Peyer's patch (tissue), 4 donors: ENCODE results near the gene NANS. TPM values are rescaled to one million over a fixed set of nuclear protein-coding genes. Genes with fewer than 3 reads are reported as not detected.
"Not testable (repeated sequence)": the region's sequence is repeated elsewhere in the genome, so short reads cannot be mapped to it uniquely, and the experiment has no call there.

ENCODE experiments used
- DNase-seq, 3 donors: peaks; one replicate each; pipeline ENCODE4 v3.0.0-alpha.2; 2017 to 2019
- H3K27ac ChIP-seq, 4 donors: fragments of 200-600 bp; sonication (generic); one replicate each; pipeline ENCODE4 v1.5.1; 2016 to 2019
- H3K27me3 ChIP-seq, 2 donors: fragments of 200-600 bp; sonication (generic); one replicate each; pipeline ENCODE4 v1.5.1; 2019
- H3K36me3 ChIP-seq, 3 donors: fragments of 200-600 bp; sonication (generic); one replicate each; pipeline ENCODE4 v1.5.1; 2016 to 2019
- H3K4me1 ChIP-seq, 4 donors: fragments of 200-600 bp; sonication (generic); one replicate each; pipeline ENCODE4 v1.5.1; 2016 to 2019
- H3K4me3 ChIP-seq, 4 donors: fragments of 200-600 bp; sonication (generic); 1 replicate in 3 of 4; 2 replicates in 1 of 4; pipeline ENCODE4 v1.5.1; 2016 to 2019; ENCODE audit warnings: mild to moderate bottlenecking in 1 of 4
- H3K9me3 ChIP-seq, 4 donors: fragments of 200-600 bp; sonication (generic); one replicate each; pipeline ENCODE4 v1.5.1; 2016 to 2019; ENCODE audit warnings: mild to moderate bottlenecking in 1 of 4
- CTCF ChIP-seq, 6 experiments: fragments of 450-650 bp in 4 of 6; fragments of 200-600 bp in 2 of 6; sonication (generic) in 1 of 6; IDR thresholded peaks; one replicate each; pipeline ENCODE4 v1.5.1; 2017 to 2019; ENCODE audit warnings: antibody characterized with exemption in 6 of 6, mild to moderate bottlenecking in 3 of 6, moderate library complexity in 1 of 6
- POLR2A ChIP-seq, 2 donors: fragments of 450-650 bp; IDR thresholded peaks; one replicate each; pipeline ENCODE4 v1.5.1; 2017; ENCODE audit warnings: antibody characterized with exemption in 2 of 2, mild to moderate bottlenecking in 2 of 2, moderate library complexity in 2 of 2
- total RNA-seq, 4 donors: library from RNA; depleted of rRNA; stranded (reverse); fragments of >200 nt; gene quantifications; one replicate each; pipeline ENCODE4 v1.1.0, GENCODE V29; 2016

NANS gene
- total RNA-seq, 4 donors from 2014 or later, result 46.4 to 90.8 (median 76.7) TPM

DNA sequence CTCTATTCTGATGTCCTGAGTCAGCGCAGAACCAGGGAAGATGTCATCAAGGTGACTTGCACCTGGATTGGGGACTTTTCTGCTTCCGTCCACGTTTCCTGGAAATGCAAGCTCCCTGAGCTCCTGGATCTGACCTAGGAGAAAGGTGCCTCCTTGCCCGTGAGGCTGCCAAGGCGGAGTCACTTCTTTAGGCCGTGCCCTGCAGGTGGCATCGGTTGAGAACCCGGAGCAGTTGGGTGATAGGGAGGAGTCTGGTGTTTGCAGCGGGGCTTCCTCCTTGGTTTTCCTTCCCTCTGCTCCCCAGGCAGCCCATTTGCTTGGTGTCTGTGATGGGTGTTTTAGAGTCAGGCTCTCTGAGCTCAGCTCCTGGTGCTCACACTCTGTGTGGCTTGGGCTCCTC is 15.2 kb downstream of the NANS start:
- peaks cover 0 to 4% (median 0%) of the 10 kb centered on the region in 3 donors for H3K36me3 ChIP-seq
- no peaks in the 10 kb centered on the region for H3K27me3 ChIP-seq
- no peaks in the 10 kb centered on the region for H3K9me3 ChIP-seq
- no peak overlapping the region for H3K4me3 ChIP-seq
- TF ChIP-seq CTCF (IDR thresholded peaks at IDR 0.05) (no peak), POLR2A (IDR thresholded peaks at IDR 0.05) (no peak)
- H3K4me1 ChIP-seq, result peaks cover 0 to 41% (median 6%) of the 10 kb centered on the region in 4 donors
- peak overlapping the region in 3 of 4 donors; percentile 78 to 91 (median 82) for H3K27ac ChIP-seq
- DNase-seq, result peak in 2 of 3 donors; percentile 61 to 74

DNA sequence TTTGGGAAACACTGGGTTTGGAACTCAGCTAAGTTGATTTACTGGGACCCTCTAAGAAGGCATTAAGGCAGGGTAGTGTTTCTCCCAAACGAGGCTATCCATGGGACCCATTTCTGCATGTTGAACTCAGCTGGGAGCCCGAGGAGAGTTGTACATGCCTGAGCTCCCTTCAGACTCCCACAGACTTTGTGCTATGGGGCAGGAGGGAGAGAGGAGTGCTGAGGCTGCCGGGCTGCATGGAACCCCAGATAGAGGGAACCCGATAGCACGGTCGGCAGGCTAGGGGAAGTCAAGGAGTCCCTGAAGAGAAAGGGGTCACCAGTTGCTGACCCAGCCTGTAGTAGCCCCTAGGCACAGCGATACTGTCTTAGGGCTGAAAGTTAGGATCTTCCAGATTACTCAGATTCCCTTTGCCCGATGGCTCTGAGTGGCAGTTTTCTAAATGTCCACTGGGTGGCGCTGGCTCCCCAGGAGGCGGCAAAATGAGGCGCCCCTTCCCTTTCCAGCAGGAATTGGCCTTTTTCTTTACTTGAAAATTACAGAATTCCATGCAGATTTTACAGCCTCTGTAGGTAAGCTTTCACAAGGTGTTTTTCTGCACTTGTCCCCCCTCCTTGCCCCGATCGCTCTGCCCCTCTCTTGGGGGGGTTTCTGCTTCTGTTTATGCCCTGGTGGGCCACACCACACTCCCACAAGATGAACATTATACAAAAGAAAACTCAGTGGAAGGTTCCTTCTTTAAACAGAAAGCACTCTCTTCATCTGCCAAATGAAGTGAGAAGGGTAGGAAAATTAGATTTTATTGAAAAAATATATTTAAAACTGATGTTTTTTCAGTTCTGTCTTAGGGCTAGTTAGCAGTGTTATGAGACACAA is 17.8 kb downstream of the NANS start:
- peaks cover 0 to 41% (median 6%) of the 10 kb centered on the region in 4 donors for H3K4me1 ChIP-seq
- no peaks in the 10 kb centered on the region for H3K9me3 ChIP-seq
- peak; percentile 64 to 89 (median 77) for DNase-seq
- H3K27me3 ChIP-seq, result no peaks in the 10 kb centered on the region
- TF ChIP-seq CTCF (IDR thresholded peaks at IDR 0.05) (peak; percentile 82 to 98 (median 92)), POLR2A (IDR thresholded peaks at IDR 0.05) (no peak)
- peaks cover 0 to 17% (median 0%) of the 10 kb centered on the region in 3 donors for H3K36me3 ChIP-seq
- no peak overlapping the region for H3K4me3 ChIP-seq
- H3K27ac ChIP-seq, result peak overlapping the region; percentile 51 to 91 (median 80)

GRCh38 chr9:98075332-98075805 is 18.8 kb downstream of the NANS start:
- H3K36me3 ChIP-seq, result peaks cover 0 to 26% (median 0%) of the 10 kb centered on the region in 3 donors
- TF ChIP-seq CTCF (IDR thresholded peaks at IDR 0.05) (no peak), POLR2A (IDR thresholded peaks at IDR 0.05) (no peak)
- no peak overlapping the region for H3K4me3 ChIP-seq
- H3K27ac ChIP-seq, result peak overlapping the region; percentile 51 to 91 (median 68)
- no peaks in the 10 kb centered on the region for H3K9me3 ChIP-seq
- H3K4me1 ChIP-seq, result peaks cover 0 to 41% (median 6%) of the 10 kb centered on the region in 4 donors
- H3K27me3 ChIP-seq, result no peaks in the 10 kb centered on the region
- no peak for DNase-seq

GRCh38 chr9:98076514-98076890 is 20.0 kb downstream of the NANS start:
- peak overlapping the region in 2 of 4 donors; percentile 49 to 61 for H3K27ac ChIP-seq
- not testable (repeated sequence) for H3K9me3 ChIP-seq, H3K4me3 ChIP-seq, DNase-seq, H3K27me3 ChIP-seq
- H3K4me1 ChIP-seq, result peaks cover 0 to 42% (median 6%) of the 10 kb centered on the region in 4 donors
- H3K36me3 ChIP-seq, result peaks cover 0 to 37% (median 0%) of the 10 kb centered on the region in 3 donors

DNA sequence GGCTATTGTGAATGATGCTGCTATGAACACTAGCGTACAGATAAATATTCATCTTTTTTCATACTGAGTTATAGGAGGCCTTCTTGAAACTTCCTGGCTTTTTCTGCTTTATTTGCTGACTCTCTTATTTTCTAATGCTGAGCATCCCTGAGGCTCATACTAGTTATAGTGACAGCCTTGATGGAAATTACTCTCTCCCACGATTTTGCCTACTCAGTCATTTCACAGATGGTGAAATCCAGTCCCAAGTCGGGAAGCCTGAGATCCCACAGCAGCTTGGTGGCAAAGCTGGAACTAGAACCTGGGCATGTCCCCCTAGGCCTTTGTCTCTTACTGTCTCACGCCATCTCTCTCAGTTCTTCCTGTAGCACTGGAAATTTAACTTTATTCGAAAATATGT is 22.4 kb downstream of the NANS start:
- Histone ChIP-seq H3K4me1 (peaks cover 4 to 43% (median 11%) of the 10 kb centered on the region in 4 donors), H3K27ac (no peak overlapping the region), H3K36me3 (peaks cover 0 to 60% (median 0%) of the 10 kb centered on the region in 3 donors), H3K4me3 (no peak overlapping the region), H3K27me3 (no peaks in the 10 kb centered on the region), H3K9me3 (no peaks in the 10 kb centered on the region)
- TF ChIP-seq CTCF (IDR thresholded peaks at IDR 0.05), result no peak
- no peak for TF ChIP-seq POLR2A (IDR thresholded peaks at IDR 0.05)
- DNase-seq, result peak in 1 of 3 donors; percentile 23

DNA sequence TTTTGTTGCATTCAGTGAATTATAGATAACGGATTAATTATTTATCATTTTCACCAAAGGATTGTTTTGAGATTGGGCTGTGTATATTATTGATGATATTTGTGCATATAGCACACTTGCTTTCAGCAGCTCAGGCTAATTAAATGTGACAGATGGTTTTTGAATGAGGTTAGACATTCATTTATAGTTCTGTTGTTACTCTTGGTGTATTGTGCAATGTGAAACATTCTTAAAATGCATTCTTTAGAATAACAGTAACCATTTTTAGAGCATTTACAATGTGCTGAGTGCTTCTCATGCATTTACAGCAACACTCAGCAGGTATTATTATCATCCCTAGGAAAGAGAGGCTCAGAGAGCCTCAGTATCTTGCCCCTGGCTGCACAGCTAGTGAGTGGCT is 23.8 kb downstream of the NANS start:
- Histone ChIP-seq H3K4me1 (peaks cover 0 to 32% (median 7%) of the 10 kb centered on the region in 4 donors), H3K27ac (peak overlapping the region in 1 of 4 donors; percentile 78), H3K9me3 (no peaks in the 10 kb centered on the region), H3K36me3 (peaks cover 0 to 74% (median 0%) of the 10 kb centered on the region in 3 donors), H3K4me3 (no peak overlapping the region), H3K27me3 (no peaks in the 10 kb centered on the region)
- TF ChIP-seq POLR2A (IDR thresholded peaks at IDR 0.05) (no peak), CTCF (IDR thresholded peaks at IDR 0.05) (no peak)
- no peak for DNase-seq
